Neural crest cell (in vitro differentiated cells): ENCODE results near the gene ATXN7L1. TPM values are rescaled to one million over a fixed set of nuclear protein-coding genes. Genes with fewer than 3 reads are reported as not detected.

ENCODE experiments used
- DNase-seq: peaks from one replicate; pipeline ENCODE4 v3.0.0; 2021; ENCODE audit warnings: low read depth, mixed read lengths, low spot score
- H3K27ac Mint-ChIP-seq: one replicate; pipeline ENCODE4 v1.8.0; 2021; ENCODE audit warnings: mild to moderate bottlenecking, mixed read lengths; ENCODE audit not compliant: unreplicated experiment
- H3K27me3 Mint-ChIP-seq: 2 replicates; pipeline ENCODE4 v1.8.0; 2021; ENCODE audit warnings: low read depth, mild to moderate bottlenecking, mixed read lengths
- H3K36me3 Mint-ChIP-seq: 2 replicates; pipeline ENCODE4 v1.8.0; 2021; ENCODE audit warnings: low read depth, mild to moderate bottlenecking, mixed read lengths
- H3K4me1 Mint-ChIP-seq: 2 replicates; pipeline ENCODE4 v1.8.0; 2021; ENCODE audit warnings: mixed read lengths
- H3K4me3 Mint-ChIP-seq: one replicate; pipeline ENCODE4 v1.8.0; 2021; ENCODE audit warnings: mild to moderate bottlenecking, mixed read lengths
- H3K9me3 Mint-ChIP-seq: 2 replicates; pipeline ENCODE4 v1.8.0; 2021; ENCODE audit warnings: mixed read lengths
- CTCF ChIP-seq: fragments of 200-600 bp; sonication (generic); conservative IDR thresholded peaks from 2 replicates; pipeline ENCODE4 v1.5.0; 2021; ENCODE audit warnings: antibody characterized with exemption, mild to moderate bottlenecking
- total RNA-seq: library from RNA; stranded (reverse); gene quantifications from 2 replicates; pipeline ENCODE4 v1.2.1, GENCODE V29; 2021

Gene ATXN7L1
- total RNA-seq, 1 donor from 2014 or later = 14.4 TPM

GRCh38 chr7:105826143-105826542, 50.3 kb downstream of the ATXN7L1 start:
- no peak for TF ChIP-seq CTCF
- Mint-ChIP-seq H3K27me3 (no peaks in the 10 kb centered on the region), H3K27ac (no peak overlapping the region), H3K4me3 (no peak overlapping the region), H3K4me1 (peaks cover 8% of the 10 kb centered on the region), H3K9me3 (peaks cover 3% of the 10 kb centered on the region), H3K36me3 (peaks cover 5% of the 10 kb centered on the region)
- no peak for DNase-seq

DNA sequence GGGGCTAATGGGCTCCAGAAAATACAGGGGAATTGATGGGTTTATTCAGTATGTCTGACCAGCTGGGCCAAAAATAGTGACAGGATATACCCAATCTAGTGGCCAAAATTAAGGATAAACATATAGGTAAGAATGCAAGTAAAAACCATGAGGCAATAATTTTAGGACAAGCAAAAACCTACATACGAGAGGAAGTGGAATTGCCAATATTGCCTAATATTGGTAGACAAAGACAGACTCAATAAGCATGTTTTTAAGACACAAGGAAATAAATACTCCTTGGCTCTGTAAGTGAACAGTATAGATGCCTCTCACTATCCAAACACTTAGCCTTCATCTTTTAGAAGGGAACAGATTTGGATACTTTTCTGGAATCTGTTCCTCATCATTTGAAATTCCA, 51.0 kb downstream of the ATXN7L1 start:
- H3K27me3 Mint-ChIP-seq = no peaks in the 10 kb centered on the region
- peaks cover 10% of the 10 kb centered on the region for H3K36me3 Mint-ChIP-seq
- TF ChIP-seq CTCF = no peak
- peak overlapping the region; percentile 23 for H3K27ac Mint-ChIP-seq
- no peak for DNase-seq
- H3K4me1 Mint-ChIP-seq = peaks cover 5% of the 10 kb centered on the region
- peaks cover 3% of the 10 kb centered on the region for H3K9me3 Mint-ChIP-seq
- no peak overlapping the region for H3K4me3 Mint-ChIP-seq

DNA sequence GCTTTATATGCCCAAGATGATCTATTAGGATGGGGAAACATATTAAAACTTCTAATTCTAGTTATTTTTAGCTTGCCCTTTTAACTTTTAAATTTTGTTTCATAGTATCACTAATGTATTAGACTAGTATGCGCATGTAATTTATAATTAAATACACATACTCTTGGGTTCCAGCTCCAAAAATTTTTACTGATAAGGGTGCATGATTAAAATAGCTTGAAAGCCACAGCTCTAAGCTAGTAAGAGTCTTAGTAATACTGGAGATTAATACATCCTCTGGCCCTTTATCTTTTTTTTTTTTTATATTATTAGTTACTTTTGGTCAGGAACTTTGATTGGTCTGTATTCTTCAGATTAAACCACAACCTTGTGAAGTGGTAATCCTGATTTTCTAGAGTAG, 53.6 kb downstream of the ATXN7L1 start:
- Mint-ChIP-seq H3K27me3 (no peaks in the 10 kb centered on the region), H3K36me3 (peaks cover 11% of the 10 kb centered on the region), H3K9me3 (peaks cover 3% of the 10 kb centered on the region), H3K4me1 (no peaks in the 10 kb centered on the region), H3K4me3 (no peak overlapping the region), H3K27ac (no peak overlapping the region)
- no peak for DNase-seq
- TF ChIP-seq CTCF = no peak

- Mint-ChIP-seq H3K27me3 (no peaks in the 10 kb centered on the region), H3K4me1 (no peaks in the 10 kb centered on the region), H3K9me3 (peaks cover 3% of the 10 kb centered on the region), H3K27ac (no peak overlapping the region), H3K36me3 (peaks cover 11% of the 10 kb centered on the region), H3K4me3 (no peak overlapping the region)
- no peak for DNase-seq
- no peak for TF ChIP-seq CTCF
Measured at GRCh38 chr7:105821527-105821926, 54.9 kb downstream of the ATXN7L1 start.

- Mint-ChIP-seq H3K27me3 (no peaks in the 10 kb centered on the region), H3K4me3 (no peak overlapping the region), H3K9me3 (peaks cover 3% of the 10 kb centered on the region), H3K4me1 (peaks cover 9% of the 10 kb centered on the region), H3K36me3 (peaks cover 11% of the 10 kb centered on the region), H3K27ac (no peak overlapping the region)
- TF ChIP-seq CTCF = no peak
- DNase-seq = no peak
Measured at GRCh38 chr7:105820363-105821066, 55.9 kb downstream of the ATXN7L1 start.
